Lung (tissue), 13 donors: ENCODE data around the gene MAP2. TPM values are rescaled to one million over a fixed set of nuclear protein-coding genes. Genes with fewer than 3 reads are reported as not detected.

Source experiments
- ATAC-seq: fragments of 200-7000 bp; cut with Tn5 transposase; one replicate; pipeline ENCODE4 v1.9.1; 2020; ENCODE audit warnings: moderate number of reproducible peaks; ENCODE audit not compliant: insufficient read depth, low FRiP score
- DNase-seq, 3 donors: peaks; one replicate each; pipeline ENCODE4 v3.0.0-alpha.2; 2013 to 2017
- H3K27ac ChIP-seq, 2 donors: one replicate each; pipeline ENCODE4 v1.5.1; 2013; ENCODE audit warnings: mild to moderate bottlenecking in 2 of 2, moderate library complexity in 2 of 2, control low read depth in 1 of 2, inconsistent platforms in 1 of 2, low read depth in 1 of 2, low read length in 1 of 2
- H3K27me3 ChIP-seq, 3 donors: one replicate each; pipeline ENCODE4 v1.5.1; 2013; ENCODE audit warnings: low read length in 2 of 3; ENCODE audit not compliant: control insufficient read depth in 3 of 3, insufficient read depth in 3 of 3
- H3K36me3 ChIP-seq, 4 donors: one replicate each; pipeline ENCODE4 v1.5.1; 2013; ENCODE audit warnings: low read length in 4 of 4, mild to moderate bottlenecking in 1 of 4, moderate library complexity in 1 of 4; ENCODE audit not compliant: control insufficient read depth in 4 of 4, insufficient read depth in 4 of 4
- H3K4me1 ChIP-seq, 5 donors: one replicate each; pipeline ENCODE4 v1.5.1; 2013; ENCODE audit warnings: low read length in 5 of 5, mild to moderate bottlenecking in 2 of 5, moderate library complexity in 1 of 5; ENCODE audit not compliant: control insufficient read depth in 5 of 5, insufficient read depth in 5 of 5
- H3K4me3 ChIP-seq: one replicate; pipeline ENCODE4 v1.5.1; 2013; ENCODE audit warnings: mild to moderate bottlenecking, control low read depth, moderate library complexity
- H3K9ac ChIP-seq, 2 donors: one replicate each; pipeline ENCODE4 v1.5.1; 2013; ENCODE audit warnings: low read length in 2 of 2, control low read depth in 1 of 2; ENCODE audit not compliant: insufficient read depth in 1 of 2
- H3K9me3 ChIP-seq, 4 donors: one replicate each; pipeline ENCODE4 v1.5.1; 2013; ENCODE audit warnings: low read length in 3 of 4, mild to moderate bottlenecking in 1 of 4, moderate library complexity in 1 of 4; ENCODE audit not compliant: control insufficient read depth in 4 of 4, insufficient read depth in 3 of 4
- WGBS, 2 donors: extraction: QIAGEN DNeasy Blood & Tissue Kit; methylation state at CpG; one replicate each; pipeline ENCODE4 v1.1.7; 2013; 5-methylcytosine and 5-hydroxymethylcytosine counted together
- polyA plus RNA-seq, 2 donors: library from polyadenylated mRNA; stranded (reverse); fragments of 200-250 nt; gene quantifications; one replicate each; pipeline ENCODE4 v1.2.1, GENCODE V29; 2013
- small RNA-seq: library from RNA; depleted of rRNA; stranded (forward); fragments of <200 nt; gene quantifications from one replicate; pipeline ENCODE3, GENCODE V24; 2014; ENCODE audit warnings: low replicate concordance
- total RNA-seq, 2 donors: library from RNA; depleted of rRNA in 1 of 2; stranded (reverse); fragments of >200 nt in 1 of 2; gene quantifications; one replicate each; pipeline ENCODE4 v1.2.1, GENCODE V29; 2014 to 2021
- TF ChIP-seq, protein P1 (sequence below): IDR thresholded peaks from 2 replicates; pipeline ENCODE4 v1.5.1; 2012; ENCODE audit warnings: mild to moderate bottlenecking; ENCODE audit errors: control extremely low read depth, extremely low read depth
- donor health status: control.
- donor health status: control.
- donor health status: Bipolar disorder and iron deficiency.
- donor health status: healthy.
- donor health status: DM: yes; HTN: yes; CAD: no.

MAP2 gene
- total and polyA plus RNA-seq, 4 donors: 6.5 to 18.7 (median 9.6) TPM

DNA sequence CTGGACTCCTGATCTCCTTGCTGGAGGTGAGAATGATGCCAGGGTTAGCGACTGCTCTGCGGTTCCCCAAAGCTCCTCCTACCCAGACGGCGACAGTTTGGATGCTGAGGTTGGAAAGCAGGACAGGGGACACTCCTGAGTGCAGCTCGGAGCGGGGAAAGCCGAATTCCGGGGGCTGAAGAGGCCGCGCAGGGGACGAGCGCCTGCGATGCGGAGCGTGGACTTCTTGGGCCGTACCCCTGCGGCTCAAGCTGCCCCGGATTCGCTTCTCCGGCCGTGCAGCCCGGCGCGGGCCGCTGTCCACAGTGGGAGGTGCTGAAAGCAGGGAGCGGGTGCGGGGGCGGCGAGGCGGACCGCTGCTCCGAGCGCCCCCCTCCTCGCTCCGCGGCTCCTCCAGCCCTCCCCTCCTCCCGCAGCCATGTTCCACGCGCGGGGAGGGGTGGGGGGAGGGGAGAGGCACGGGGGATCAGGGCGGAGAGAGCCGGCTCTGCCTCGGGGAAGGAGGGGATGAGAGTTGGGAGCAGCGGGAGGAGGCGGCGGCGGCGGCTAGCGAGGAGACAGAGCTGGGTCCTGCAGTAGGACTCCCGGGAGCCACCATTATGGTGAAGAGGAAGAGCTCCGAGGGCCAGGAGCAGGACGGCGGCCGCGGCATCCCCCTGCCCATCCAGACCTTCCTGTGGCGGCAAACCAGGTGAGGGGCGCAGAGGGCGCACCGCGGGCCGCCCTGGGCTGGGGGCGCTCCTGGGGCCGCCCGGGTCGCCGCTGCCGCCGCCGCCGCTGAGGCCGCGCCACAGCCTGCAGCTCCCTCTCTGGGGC is 347.8 kb downstream of the MAP2 start, which contains the start of gene UNC80:
Gene UNC80, plus strand, starts transcription at position 359 of the 816 bp plus-strand sequence. Its CDS starts 241 bp downstream, at position 600.
- Histone ChIP-seq H3K4me1 (peaks cover 0 to 7% (median 3%) of the 10 kb centered on the region in 5 donors), H3K9ac (no peak within 1 kb of the TSS), H3K36me3 (no peaks in the 10 kb centered on the region), H3K27ac (no peak within 1 kb of the TSS), H3K27me3 (peaks cover 0 to 11% (median 5%) of the 10 kb centered on the region in 3 donors), H3K4me3 (no peak within 1 kb of the TSS), H3K9me3 (no peaks in the 10 kb centered on the region)
- TF ChIP-seq, protein P1, sequence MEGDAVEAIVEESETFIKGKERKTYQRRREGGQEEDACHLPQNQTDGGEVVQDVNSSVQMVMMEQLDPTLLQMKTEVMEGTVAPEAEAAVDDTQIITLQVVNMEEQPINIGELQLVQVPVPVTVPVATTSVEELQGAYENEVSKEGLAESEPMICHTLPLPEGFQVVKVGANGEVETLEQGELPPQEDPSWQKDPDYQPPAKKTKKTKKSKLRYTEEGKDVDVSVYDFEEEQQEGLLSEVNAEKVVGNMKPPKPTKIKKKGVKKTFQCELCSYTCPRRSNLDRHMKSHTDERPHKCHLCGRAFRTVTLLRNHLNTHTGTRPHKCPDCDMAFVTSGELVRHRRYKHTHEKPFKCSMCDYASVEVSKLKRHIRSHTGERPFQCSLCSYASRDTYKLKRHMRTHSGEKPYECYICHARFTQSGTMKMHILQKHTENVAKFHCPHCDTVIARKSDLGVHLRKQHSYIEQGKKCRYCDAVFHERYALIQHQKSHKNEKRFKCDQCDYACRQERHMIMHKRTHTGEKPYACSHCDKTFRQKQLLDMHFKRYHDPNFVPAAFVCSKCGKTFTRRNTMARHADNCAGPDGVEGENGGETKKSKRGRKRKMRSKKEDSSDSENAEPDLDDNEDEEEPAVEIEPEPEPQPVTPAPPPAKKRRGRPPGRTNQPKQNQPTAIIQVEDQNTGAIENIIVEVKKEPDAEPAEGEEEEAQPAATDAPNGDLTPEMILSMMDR: no peak
- peak; percentile 86 for ATAC-seq
- 1 to 4% methylated on average over 56 to 73 of the region's 73 CpGs for WGBS, 2 donors
- peak; percentile 84 to 92 (median 88) for DNase-seq

DNA sequence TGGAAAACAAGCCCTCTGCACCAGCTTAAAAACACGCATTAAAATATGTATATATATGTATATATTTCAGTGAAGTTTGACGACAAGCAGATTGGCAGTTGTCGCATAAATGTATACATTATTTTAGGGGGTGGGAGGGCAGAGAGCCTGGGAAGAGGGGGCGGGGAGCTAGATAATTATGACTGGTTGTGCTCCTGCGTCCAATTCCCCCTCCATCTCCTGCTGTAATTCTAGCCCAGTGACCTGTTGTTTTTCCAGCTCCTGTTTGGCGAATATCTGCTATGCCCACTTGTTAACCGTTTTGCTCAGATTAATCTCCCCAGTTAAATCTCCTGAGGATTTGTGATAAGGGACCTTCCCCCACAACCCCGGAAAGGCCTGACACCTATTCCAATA is 348.4 kb downstream of the MAP2 start:
- TF ChIP-seq, protein P1: no peak
- Histone ChIP-seq H3K27me3 (peaks cover 0 to 11% (median 5%) of the 10 kb centered on the region in 3 donors), H3K9ac (no peak overlapping the region), H3K4me1 (peaks cover 0 to 7% (median 3%) of the 10 kb centered on the region in 5 donors), H3K36me3 (no peaks in the 10 kb centered on the region), H3K4me3 (no peak overlapping the region), H3K9me3 (peaks cover 0 to 2% (median 0%) of the 10 kb centered on the region in 4 donors), H3K27ac (no peak overlapping the region)
- DNase-seq (no peak), ATAC-seq (no peak)
- 14 to 17% methylated on average over 8 of the region's 8 CpGs for WGBS, 2 donors

DNA sequence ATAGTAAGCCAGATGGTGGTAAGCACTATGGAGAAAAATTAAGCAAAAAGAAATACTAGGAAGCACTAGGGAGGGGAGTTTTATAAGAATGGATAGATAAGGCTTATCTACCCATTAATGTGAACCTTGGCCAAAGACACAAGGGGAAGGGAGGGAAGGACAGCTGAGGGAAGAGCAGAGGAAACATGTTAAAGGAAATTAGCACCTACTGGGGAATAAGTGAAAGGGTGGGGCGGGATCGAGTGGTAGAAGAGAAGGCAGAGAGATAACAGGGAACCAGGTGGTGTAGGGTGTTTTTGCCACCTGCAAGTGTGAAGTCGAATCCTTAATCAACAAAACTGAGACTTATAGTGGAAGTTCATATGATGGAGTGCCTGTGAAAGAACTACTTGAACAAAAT is 349.5 kb downstream of the MAP2 start:
- ATAC-seq (no peak), DNase-seq (no peak)
- Histone ChIP-seq H3K9ac (no peak overlapping the region), H3K27me3 (peaks cover 0 to 11% (median 5%) of the 10 kb centered on the region in 3 donors), H3K4me3 (no peak overlapping the region), H3K27ac (no peak overlapping the region), H3K4me1 (peaks cover 0 to 7% (median 3%) of the 10 kb centered on the region in 5 donors), H3K36me3 (no peaks in the 10 kb centered on the region), H3K9me3 (peaks cover 0 to 4% (median 0%) of the 10 kb centered on the region in 4 donors)
- TF ChIP-seq, protein P1: no peak
- 16 to 17% methylated on average over 3 of the region's 3 CpGs for WGBS, 2 donors

Small RNAs within 50 kb of the gene (small RNA-seq; reads per million reads assigned to genes)
- gene RNA5SP118: not detected
